Activated CD8-positive, alpha-beta T cell treated with anti-CD3 and anti-CD28 coated beads for 36 hours (primary cell): ENCODE results near the gene CLTCL1. TPM values are rescaled to one million over a fixed set of nuclear protein-coding genes. Genes with fewer than 3 reads are reported as not detected.

Experiments
- ATAC-seq: fragments of 200-7000 bp; cut with Tn5 transposase; one replicate; pipeline ENCODE4 v1.10.0; 2021; ENCODE audit warnings: mild to moderate bottlenecking, moderate library complexity
- CTCF ChIA-PET: fragments of 350-600 bp; sonication (Branson Sonifier 250); formaldehyde crosslinking; loops from one replicate; lab custom pipeline; 2021; ENCODE audit warnings: antibody characterized with exemption; lab: Charles Lee
- POLR2A ChIA-PET: fragments of 350-600 bp; sonication (Branson Sonifier 250); formaldehyde crosslinking; loops from one replicate; lab custom pipeline; 2021; ENCODE audit warnings: antibody characterized with exemption; lab: Charles Lee
- DNase-seq: peaks from one replicate; pipeline ENCODE4 v3.0.0-alpha.2; 2020
- H3K27ac Mint-ChIP-seq: one replicate; pipeline ENCODE4 v1.8.0; 2021; ENCODE audit warnings: mild to moderate bottlenecking, mixed read lengths
- H3K27me3 Mint-ChIP-seq: one replicate; pipeline ENCODE4 v1.8.0; 2021; ENCODE audit warnings: mixed read lengths
- H3K36me3 Mint-ChIP-seq: one replicate; pipeline ENCODE4 v1.8.0; 2021; ENCODE audit warnings: low read depth, mixed read lengths
- H3K4me1 Mint-ChIP-seq: one replicate; pipeline ENCODE4 v1.8.0; 2021; ENCODE audit warnings: low read depth, mixed read lengths
- H3K4me3 Mint-ChIP-seq: one replicate; pipeline ENCODE4 v1.8.0; 2021; ENCODE audit warnings: mild to moderate bottlenecking, moderate library complexity, mixed read lengths
- H3K9me3 Mint-ChIP-seq: one replicate; pipeline ENCODE4 v1.8.0; 2021; ENCODE audit warnings: mixed read lengths
- CTCF ChIP-seq: fragments of 200-600 bp; IDR thresholded peaks from one replicate; pipeline ENCODE4 v1.8.0; 2022; ENCODE audit warnings: antibody characterized with exemption, mild to moderate bottlenecking
- intact Hi-C: fragments of 100-400 bp; cut with micrococcal nuclease; formaldehyde crosslinking; loops from one replicate; pipeline ENCODE4 v1.10.0; 2022
- total RNA-seq, 2 experiments: library from RNA; stranded (reverse); gene quantifications; one replicate each; pipeline ENCODE4 v1.2.3, GENCODE V29; 2021

The CLTCL1 gene
- total RNA-seq, 2 experiments from 2014 or later = 0.45 to 0.65 TPM

GRCh38 chr22:19216579-19216978, 74.9 kb downstream of the CLTCL1 start:
- ChIA-PET POLR2A (no interaction called here), CTCF (no interaction called here)
- Mint-ChIP-seq H3K4me1 (peaks cover 4% of the 10 kb centered on the region), H3K27me3 (no peaks in the 10 kb centered on the region), H3K4me3 (no peak overlapping the region), H3K9me3 (no peaks in the 10 kb centered on the region), H3K36me3 (no peaks in the 10 kb centered on the region), H3K27ac (no peak overlapping the region)
- DNase-seq (no peak), ATAC-seq (no peak)
- intact Hi-C loops = no loop called here
- TF ChIP-seq CTCF = no peak

- H3K4me1 Mint-ChIP-seq = peaks cover 4% of the 10 kb centered on the region
- POLR2A ChIA-PET = no interaction called here
- DNase-seq = no peak
- no peaks in the 10 kb centered on the region for H3K9me3 Mint-ChIP-seq
- H3K27ac Mint-ChIP-seq = no peak overlapping the region
- intact Hi-C loops = no loop called here
- ATAC-seq = no peak
- no peaks in the 10 kb centered on the region for H3K36me3 Mint-ChIP-seq
- H3K4me3 Mint-ChIP-seq = no peak overlapping the region
- peaks cover 3% of the 10 kb centered on the region for H3K27me3 Mint-ChIP-seq
- CTCF ChIA-PET = no interaction called here
- TF ChIP-seq CTCF = no peak
Observed at GRCh38 chr22:19215360-19215759, 76.2 kb downstream of the CLTCL1 start.

GRCh38 chr22:19214078-19214473, 77.4 kb downstream of the CLTCL1 start:
- DNase-seq = no peak
- TF ChIP-seq CTCF = no peak
- Mint-ChIP-seq H3K36me3 (no peaks in the 10 kb centered on the region), H3K27me3 (peaks cover 9% of the 10 kb centered on the region), H3K4me3 (no peak overlapping the region), H3K4me1 (peaks cover 4% of the 10 kb centered on the region), H3K9me3 (no peaks in the 10 kb centered on the region), H3K27ac (no peak overlapping the region)
- ATAC-seq = no peak
- POLR2A ChIA-PET = interaction anchor here (0.5 kb wide), 1 partner anchor 71 kb away, joined by 3 read pairs; no protein-coding TSS in a partner anchor
- CTCF ChIA-PET = interaction anchor here (0.9 to 1.3 kb wide), 2 partner anchors 8 to 9 kb away, joined by 3 to 4 read pairs; no protein-coding TSS in a partner anchor
- intact Hi-C loops = no loop called here

- Mint-ChIP-seq H3K27ac (no peak overlapping the region), H3K9me3 (no peaks in the 10 kb centered on the region), H3K27me3 (peaks cover 9% of the 10 kb centered on the region), H3K36me3 (no peaks in the 10 kb centered on the region), H3K4me3 (no peak overlapping the region), H3K4me1 (peaks cover 4% of the 10 kb centered on the region)
- ChIA-PET POLR2A (interaction anchor here (0.5 kb wide), 1 partner anchor 72 kb away, joined by 3 read pairs; no protein-coding TSS in a partner anchor), CTCF (interaction anchor here (0.9 to 1.3 kb wide), 2 partner anchors 8 to 10 kb away, joined by 3 to 4 read pairs; no protein-coding TSS in a partner anchor)
- TF ChIP-seq CTCF = no peak
- ATAC-seq (no peak), DNase-seq (no peak)
- intact Hi-C loops = no loop called here
Observed at GRCh38 chr22:19213442-19214077, 78.0 kb downstream of the CLTCL1 start.

GRCh38 chr22:19213001-19213400, 78.5 kb downstream of the CLTCL1 start:
- no peaks in the 10 kb centered on the region for H3K9me3 Mint-ChIP-seq
- H3K4me1 Mint-ChIP-seq = peaks cover 3% of the 10 kb centered on the region
- no peak overlapping the region for H3K4me3 Mint-ChIP-seq
- no peak for DNase-seq
- ChIA-PET POLR2A (no interaction called here), CTCF (no interaction called here)
- no peak overlapping the region for H3K27ac Mint-ChIP-seq
- ATAC-seq = no peak
- peaks cover 9% of the 10 kb centered on the region for H3K27me3 Mint-ChIP-seq
- no peaks in the 10 kb centered on the region for H3K36me3 Mint-ChIP-seq
- TF ChIP-seq CTCF = no peak
- intact Hi-C loops = no loop called here
